Sigmoid colon (tissue), 7 donors: ENCODE measurements around the gene PDE1A. TPM values are rescaled to one million over a fixed set of nuclear protein-coding genes. Genes with fewer than 3 reads are reported as not detected.

Experiments used
- DNase-seq: peaks from one replicate; pipeline ENCODE4 v3.0.0-alpha.2; 2019
- H3K27ac ChIP-seq, 4 donors: fragments of 200-600 bp; sonication (generic); one replicate each; pipeline ENCODE4 v1.5.1; 2016 to 2019; ENCODE audit warnings: mild to moderate bottlenecking in 1 of 4
- H3K27me3 ChIP-seq, 3 donors: fragments of 200-600 bp; sonication (generic); one replicate each; pipeline ENCODE4 v1.5.1; 2019; ENCODE audit warnings: mild to moderate bottlenecking in 1 of 3
- H3K36me3 ChIP-seq, 4 donors: fragments of 200-600 bp; sonication (generic); one replicate each; pipeline ENCODE4 v1.5.1; 2016 to 2019
- H3K4me1 ChIP-seq, 4 donors: fragments of 200-600 bp; sonication (generic); one replicate each; pipeline ENCODE4 v1.5.1; 2017 to 2019
- H3K4me3 ChIP-seq, 4 donors: fragments of 200-600 bp; sonication (generic); one replicate each; pipeline ENCODE4 v1.5.1; 2017 to 2019; ENCODE audit warnings: mild to moderate bottlenecking in 2 of 4, moderate library complexity in 1 of 4
- H3K9me3 ChIP-seq, 4 donors: fragments of 200-600 bp in 3 of 4; sonication (generic) in 3 of 4; one replicate each; pipeline versions ENCODE4 v1.5.1 to v1.6.1; 2013 to 2019
- CTCF ChIP-seq, 4 experiments: fragments of 450-650 bp in 3 of 4; fragments of 200-600 bp in 1 of 4; IDR thresholded peaks; one replicate each; pipeline ENCODE4 v1.5.1; 2016 to 2019; ENCODE audit warnings: antibody characterized with exemption in 4 of 4, mild to moderate bottlenecking in 3 of 4, moderate library complexity in 2 of 4
- EP300 ChIP-seq, 4 donors: sonication (generic); formaldehyde crosslinking; IDR thresholded peaks; one replicate each; pipeline ENCODE4 v1.6.1; 2017; ENCODE audit warnings: antibody characterized with exemption in 4 of 4
- POLR2A ChIP-seq, 2 donors: fragments of 450-650 bp; IDR thresholded peaks; one replicate each; pipeline ENCODE4 v1.6.1; 2016; ENCODE audit warnings: antibody characterized with exemption in 2 of 2, mild to moderate bottlenecking in 2 of 2, moderate library complexity in 2 of 2
- POLR2AphosphoS5 ChIP-seq, 4 donors: sonication (generic); formaldehyde crosslinking; IDR thresholded peaks; one replicate each; pipeline ENCODE4 v1.6.1; 2017; ENCODE audit warnings: antibody characterized with exemption in 4 of 4
- WGBS, 2 donors: extraction: QIAGEN DNeasy Blood & Tissue Kit; methylation state at CpG; one replicate each; pipeline ENCODE4 v1.1.7; 2013; 5-methylcytosine and 5-hydroxymethylcytosine counted together
- intact Hi-C: fragments of 100-400 bp; cut with DNase I; formaldehyde crosslinking; loops from one replicate; pipeline ENCODE4 v1.15.1; 2023
- polyA plus RNA-seq, 3 donors: library from polyadenylated mRNA; stranded (reverse); fragments of 200-250 nt; gene quantifications; one replicate each; pipeline ENCODE4 v1.2.3, GENCODE V29; 2013
- total RNA-seq, 4 donors: library from RNA; depleted of rRNA; stranded (reverse); fragments of >200 nt; gene quantifications; one replicate each; pipeline ENCODE4 v1.1.0, GENCODE V29; 2016
- donor health status: healthy with polysubstance abuse.
- donor health status: Bipolar disorder and iron deficiency.
- donor health status: healthy.

PDE1A gene
- total and polyA plus RNA-seq, 7 donors, result 0.69 to 37.1 (median 17.2) TPM

GRCh38 chr2:182267971-182268370 lies 158.9 kb downstream of the PDE1A start:
- H3K4me1 ChIP-seq, result no peaks in the 10 kb centered on the region
- H3K27me3 ChIP-seq, result no peaks in the 10 kb centered on the region
- no peak for DNase-seq
- no peaks in the 10 kb centered on the region for H3K9me3 ChIP-seq
- intact Hi-C loops, result no loop called here
- WGBS, 2 donors, result 87 to 92% methylated on average over 1 of the region's 1 CpG
- no peak overlapping the region for H3K27ac ChIP-seq
- no peak overlapping the region for H3K4me3 ChIP-seq
- H3K36me3 ChIP-seq, result no peaks in the 10 kb centered on the region
- TF ChIP-seq CTCF (IDR thresholded peaks at IDR 0.05) (no peak), EP300 (IDR thresholded peaks at IDR 0.05) (no peak), POLR2A (IDR thresholded peaks at IDR 0.05) (no peak), POLR2AphosphoS5 (IDR thresholded peaks at IDR 0.05) (no peak)

- H3K27ac ChIP-seq, result no peak overlapping the region
- H3K4me1 ChIP-seq, result no peaks in the 10 kb centered on the region
- H3K27me3 ChIP-seq, result no peaks in the 10 kb centered on the region
- intact Hi-C loops, result no loop called here
- TF ChIP-seq POLR2AphosphoS5 (IDR thresholded peaks at IDR 0.05) (no peak), EP300 (IDR thresholded peaks at IDR 0.05) (no peak), POLR2A (IDR thresholded peaks at IDR 0.05) (no peak), CTCF (IDR thresholded peaks at IDR 0.05) (no peak)
- no peaks in the 10 kb centered on the region for H3K9me3 ChIP-seq
- no peak for DNase-seq
- no peaks in the 10 kb centered on the region for H3K36me3 ChIP-seq
- no peak overlapping the region for H3K4me3 ChIP-seq
These were observed 159.9 kb downstream of the PDE1A start for GRCh38 chr2:182266909-182267308.

GRCh38 chr2:182265718-182266117 lies 161.1 kb downstream of the PDE1A start:
- whole genome bisulfite sequencing, 2 donors, result 68 to 86% methylated on average over 3 of the region's 3 CpGs
- H3K27ac ChIP-seq, result no peak overlapping the region
- no peak for DNase-seq
- H3K4me3 ChIP-seq, result no peak overlapping the region
- H3K9me3 ChIP-seq, result no peaks in the 10 kb centered on the region
- no peaks in the 10 kb centered on the region for H3K4me1 ChIP-seq
- intact Hi-C loops, result no loop called here
- H3K27me3 ChIP-seq, result no peaks in the 10 kb centered on the region
- no peak for TF ChIP-seq EP300 (IDR thresholded peaks at IDR 0.05)
- no peak for TF ChIP-seq CTCF (IDR thresholded peaks at IDR 0.05)
- no peak for TF ChIP-seq POLR2A (IDR thresholded peaks at IDR 0.05)
- no peak for TF ChIP-seq POLR2AphosphoS5 (IDR thresholded peaks at IDR 0.05)
- no peaks in the 10 kb centered on the region for H3K36me3 ChIP-seq

- Histone ChIP-seq H3K4me3 (no peak overlapping the region), H3K9me3 (no peaks in the 10 kb centered on the region), H3K27me3 (no peaks in the 10 kb centered on the region), H3K4me1 (no peaks in the 10 kb centered on the region), H3K27ac (no peak overlapping the region), H3K36me3 (no peaks in the 10 kb centered on the region)
- DNase-seq, result no peak
- TF ChIP-seq POLR2AphosphoS5 (IDR thresholded peaks at IDR 0.05), result no peak
- no peak for TF ChIP-seq CTCF (IDR thresholded peaks at IDR 0.05)
- no peak for TF ChIP-seq POLR2A (IDR thresholded peaks at IDR 0.05)
- TF ChIP-seq EP300 (IDR thresholded peaks at IDR 0.05), result no peak
- intact Hi-C loops, result no loop called here
- 90 to 91% methylated on average over 3 of the region's 3 CpGs for WGBS, 2 donors
These were observed 164.9 kb downstream of the PDE1A start for GRCh38 chr2:182261860-182262387.

- H3K9me3 ChIP-seq, result no peaks in the 10 kb centered on the region
- DNase-seq, result no peak
- WGBS, 2 donors, result 70 to 81% methylated on average over 4 of the region's 4 CpGs
- H3K27me3 ChIP-seq, result no peaks in the 10 kb centered on the region
- H3K4me1 ChIP-seq, result no peaks in the 10 kb centered on the region
- no peaks in the 10 kb centered on the region for H3K36me3 ChIP-seq
- intact Hi-C loops, result no loop called here
- no peak overlapping the region for H3K27ac ChIP-seq
- TF ChIP-seq CTCF (IDR thresholded peaks at IDR 0.05) (no peak), POLR2A (IDR thresholded peaks at IDR 0.05) (no peak), POLR2AphosphoS5 (IDR thresholded peaks at IDR 0.05) (no peak), EP300 (IDR thresholded peaks at IDR 0.05) (no peak)
- H3K4me3 ChIP-seq, result no peak overlapping the region
These were observed 167.1 kb downstream of the PDE1A start for GRCh38 chr2:182259629-182260150.
